Measurements from ENCODE around the gene ANGPTL3. TPM values are rescaled to one million over a fixed set of nuclear protein-coding genes. Genes with fewer than 3 reads are reported as not detected.

The ANGPTL3 gene
- total and polyA plus RNA-seq, 2 of the 13 experiments (the other 11 are each of a cell fraction or from before 2014, with no cell fraction given) = 0.40 to 0.51 TPM

DNA sequence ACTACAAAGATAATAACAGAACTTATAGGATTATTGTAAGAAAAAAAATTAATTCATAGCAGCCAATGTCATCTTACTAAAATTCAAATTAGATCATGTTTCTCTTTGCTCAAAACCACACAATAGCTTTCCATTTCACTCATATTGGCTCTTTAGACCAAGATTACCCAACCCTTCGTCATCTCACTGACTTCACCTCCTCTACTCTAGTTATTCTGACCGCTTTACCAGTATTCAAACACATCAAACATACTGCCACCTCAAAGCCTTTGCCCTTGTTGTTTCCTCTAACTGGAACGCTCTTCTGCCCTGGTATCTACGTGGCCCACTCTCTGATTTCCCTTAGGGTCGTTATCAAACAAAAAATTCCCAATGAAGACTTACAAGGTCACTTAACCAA lies 1.7 kb downstream of the ANGPTL3 start:
- Histone ChIP-seq H3K36me3 (replicated peaks in 1 of 2; ENCODE audit: control insufficient read depth in 1 of 2, insufficient read depth in 2 of 2, low read length in 2 of 2) (0 out of 5 replicates have a peak, but pooled peaks cover 0 to 3% of the 10 kb centered on the region in 2 experiments), H3K9me3 (ENCODE audit: low read length) (no peaks in the 10 kb centered on the region), H2AFZ (ENCODE audit: low read length) (no peak overlapping the region), H3K9ac (ENCODE audit: insufficient read depth, low read depth, low read length) (no peak overlapping the region), H3K4me2 (ENCODE audit: low read depth, low read length) (no peak overlapping the region), H3K4me1 (ENCODE audit: insufficient read depth, low read length) (peaks cover 61% of the 10 kb centered on the region), H3K4me3 (replicated peaks in 1 of 3; ENCODE audit: insufficient read depth in 1 of 3, low read depth in 2 of 3, low read length in 3 of 3) (no peak overlapping the region), H3K27ac (ENCODE audit: extremely low read length, insufficient read depth, low read length) (no peak overlapping the region), H3K27me3 (ENCODE audit: control insufficient read depth in 1 of 2, insufficient read depth in 2 of 2, low read length in 2 of 2) (no peaks in the 10 kb centered on the region), H3K79me2 (ENCODE audit: insufficient read depth, low read length) (peaks cover 3% of the 10 kb centered on the region), H4K20me1 (ENCODE audit: insufficient read depth, low read length) (no peaks in the 10 kb centered on the region)
- BruUV-seq (replicated peaks) = no TSS peak
- TF ChIP-seq ZNF432 (CRISPR knock-in tag; IDR thresholded peaks at IDR 0.05; ENCODE audit: borderline replicate concordance) (no peak), ZNF33B (CRISPR knock-in tag; IDR thresholded peaks at IDR 0.05) (no peak), MBNL3 (CRISPR knock-in tag; conservative IDR thresholded peaks at IDR 0.05) (no peak), ZNF619 (CRISPR knock-in tag; IDR thresholded peaks at IDR 0.05) (no peak), ZNF142 (CRISPR knock-in tag; IDR thresholded peaks at IDR 0.05) (no peak), ZSCAN9 (CRISPR knock-in tag; IDR thresholded peaks at IDR 0.05; ENCODE audit: borderline replicate concordance) (no peak), PBX2 (CRISPR knock-in tag; IDR thresholded peaks at IDR 0.05) (no peak), ZNF264 (CRISPR knock-in tag; IDR thresholded peaks at IDR 0.05) (no peak), FIP1L1 (IDR thresholded peaks at IDR 0.05; ENCODE audit: borderline replicate concordance, insufficient read depth, low read depth, low read length) (no peak), ZNF780A (CRISPR knock-in tag; IDR thresholded peaks at IDR 0.05) (no peak), ZNF230 (CRISPR knock-in tag; IDR thresholded peaks at IDR 0.05) (no peak), ZNF503 (CRISPR knock-in tag; IDR thresholded peaks at IDR 0.05) (no peak), YEATS2 (CRISPR knock-in tag; IDR thresholded peaks at IDR 0.05; ENCODE audit: borderline replicate concordance) (no peak), IRX3 (CRISPR knock-in tag; IDR thresholded peaks at IDR 0.05; ENCODE audit: borderline replicate concordance, low read depth) (no peak), FOXP1 (IDR thresholded peaks at IDR 0.05) (no peak), FOXP1 (CRISPR knock-in tag; IDR thresholded peaks at IDR 0.05) (no peak), HDAC6 (IDR thresholded peaks at IDR 0.05; ENCODE audit: low read depth, low read length) (no peak), BORCS8-MEF2B (CRISPR knock-in tag; IDR thresholded peaks at IDR 0.05) (no peak)
- WGBS (ENCODE audit: low lambda C conversion rate) = 96% methylated on average over 5 of the region's 5 CpGs
- FAIRE-seq (no peak), DNase-seq (ENCODE audit: low spot score) (no peak), ATAC-seq (no peak)
- ChIA-PET POLR2A (no interaction called here), CTCF (ENCODE audit: low intra/inter-chr PET ratio, low total read pairs) (no interaction called here)
- in situ Hi-C loops (cut with HindIII; ENCODE audit: extremely low pct_ligation_motif_present, low pct_unique_long_range_greater_than_20kb) = no loop called here
- intact Hi-C loops (cut with micrococcal nuclease; ENCODE audit: unreplicated experiment) = no loop called here
